T-helper 1 cell treated with Interleukin-12 subunit alpha and Interleukin-12 subunit beta and Interleukin-4 antibody, amounts not matched to agents 30 μg/mL and 1 μg/mL, for 36 hours (primary cell): ENCODE data around the gene EDN3.
"Not testable (repeated sequence)": the region's sequence is repeated elsewhere in the genome, so short reads cannot be mapped to it uniquely, and the experiment has no call there.

Source experiments
- H3K27ac Mint-ChIP-seq: one replicate; pipeline ENCODE4 v1.8.0; 2021; ENCODE audit warnings: mild to moderate bottlenecking, mixed read lengths
- H3K27me3 Mint-ChIP-seq: one replicate; pipeline ENCODE4 v1.8.0; 2021; ENCODE audit warnings: low read depth, mixed read lengths
- H3K36me3 Mint-ChIP-seq: one replicate; pipeline ENCODE4 v1.8.0; 2021; ENCODE audit warnings: low read depth, mixed read lengths
- H3K4me1 Mint-ChIP-seq: one replicate; pipeline ENCODE4 v1.8.0; 2021; ENCODE audit warnings: low read depth, mixed read lengths
- H3K4me3 Mint-ChIP-seq: one replicate; pipeline ENCODE4 v1.8.0; 2021; ENCODE audit warnings: mild to moderate bottlenecking, moderate library complexity, mixed read lengths
- H3K9me3 Mint-ChIP-seq: one replicate; pipeline ENCODE4 v1.8.0; 2021; ENCODE audit warnings: mixed read lengths

Gene EDN3

GRCh38 chr20:59338444-59338843, 38.0 kb downstream of the EDN3 start:
- not testable (repeated sequence) for H3K4me3 Mint-ChIP-seq, H3K9me3 Mint-ChIP-seq, H3K4me1 Mint-ChIP-seq, H3K36me3 Mint-ChIP-seq, H3K27ac Mint-ChIP-seq, H3K27me3 Mint-ChIP-seq

- H3K4me3 Mint-ChIP-seq, result no peak overlapping the region
- no peaks in the 10 kb centered on the region for H3K36me3 Mint-ChIP-seq
- no peaks in the 10 kb centered on the region for H3K4me1 Mint-ChIP-seq
- H3K27me3 Mint-ChIP-seq, result no peaks in the 10 kb centered on the region
- H3K9me3 Mint-ChIP-seq, result peaks cover 6% of the 10 kb centered on the region
- H3K27ac Mint-ChIP-seq, result no peak overlapping the region
These were observed 39.9 kb downstream of the EDN3 start for GRCh38 chr20:59340201-59340885.

- H3K27me3 Mint-ChIP-seq, H3K9me3 Mint-ChIP-seq, H3K4me3 Mint-ChIP-seq, H3K27ac Mint-ChIP-seq, H3K4me1 Mint-ChIP-seq, H3K36me3 Mint-ChIP-seq: not testable (repeated sequence)
These were observed 41.0 kb downstream of the EDN3 start for GRCh38 chr20:59341285-59342022.

- H3K36me3 Mint-ChIP-seq, result no peaks in the 10 kb centered on the region
- H3K4me1 Mint-ChIP-seq, result no peaks in the 10 kb centered on the region
- H3K27ac Mint-ChIP-seq, result no peak overlapping the region
- H3K27me3 Mint-ChIP-seq, result no peaks in the 10 kb centered on the region
- peaks cover 6% of the 10 kb centered on the region for H3K9me3 Mint-ChIP-seq
- no peak overlapping the region for H3K4me3 Mint-ChIP-seq
These were observed 41.9 kb downstream of the EDN3 start for GRCh38 chr20:59342023-59342957.

GRCh38 chr20:59346061-59346460, 45.6 kb downstream of the EDN3 start:
- Mint-ChIP-seq H3K9me3 (peaks cover 6% of the 10 kb centered on the region), H3K4me1 (no peaks in the 10 kb centered on the region), H3K36me3 (no peaks in the 10 kb centered on the region), H3K27ac (no peak overlapping the region), H3K27me3 (no peaks in the 10 kb centered on the region), H3K4me3 (no peak overlapping the region)

- H3K9me3 Mint-ChIP-seq, result no peaks in the 10 kb centered on the region
- H3K27ac Mint-ChIP-seq, result no peak overlapping the region
- H3K4me1 Mint-ChIP-seq, result no peaks in the 10 kb centered on the region
- H3K27me3 Mint-ChIP-seq, result no peaks in the 10 kb centered on the region
- no peak overlapping the region for H3K4me3 Mint-ChIP-seq
- H3K36me3 Mint-ChIP-seq, result no peaks in the 10 kb centered on the region
These were observed 48.9 kb downstream of the EDN3 start for GRCh38 chr20:59349277-59349676.

GRCh38 chr20:59350330-59351156, 50.1 kb downstream of the EDN3 start:
- Mint-ChIP-seq H3K36me3 (no peaks in the 10 kb centered on the region), H3K27ac (no peak overlapping the region), H3K4me1 (no peaks in the 10 kb centered on the region), H3K9me3 (no peaks in the 10 kb centered on the region), H3K27me3 (no peaks in the 10 kb centered on the region), H3K4me3 (no peak overlapping the region)

GRCh38 chr20:59351157-59352040, 51.0 kb downstream of the EDN3 start:
- Mint-ChIP-seq H3K27me3 (no peaks in the 10 kb centered on the region), H3K27ac (no peak overlapping the region), H3K4me1 (no peaks in the 10 kb centered on the region), H3K4me3 (no peak overlapping the region), H3K36me3 (no peaks in the 10 kb centered on the region), H3K9me3 (no peaks in the 10 kb centered on the region)

GRCh38 chr20:59352541-59352940, 52.1 kb downstream of the EDN3 start:
- Mint-ChIP-seq H3K36me3 (no peaks in the 10 kb centered on the region), H3K9me3 (no peaks in the 10 kb centered on the region), H3K4me3 (no peak overlapping the region), H3K27me3 (no peaks in the 10 kb centered on the region), H3K4me1 (no peaks in the 10 kb centered on the region), H3K27ac (no peak overlapping the region)

- Mint-ChIP-seq H3K9me3 (no peaks in the 10 kb centered on the region), H3K27ac (no peak overlapping the region), H3K4me1 (no peaks in the 10 kb centered on the region), H3K36me3 (no peaks in the 10 kb centered on the region), H3K27me3 (no peaks in the 10 kb centered on the region), H3K4me3 (no peak overlapping the region)
These were observed 52.6 kb downstream of the EDN3 start for GRCh38 chr20:59352990-59353389.

GRCh38 chr20:59354460-59354859, 54.0 kb downstream of the EDN3 start:
- Mint-ChIP-seq H3K36me3 (no peaks in the 10 kb centered on the region), H3K27me3 (no peaks in the 10 kb centered on the region), H3K9me3 (no peaks in the 10 kb centered on the region), H3K27ac (no peak overlapping the region), H3K4me1 (no peaks in the 10 kb centered on the region), H3K4me3 (no peak overlapping the region)

- H3K4me1 Mint-ChIP-seq, result no peaks in the 10 kb centered on the region
- H3K36me3 Mint-ChIP-seq, result no peaks in the 10 kb centered on the region
- H3K4me3 Mint-ChIP-seq, result no peak overlapping the region
- H3K27me3 Mint-ChIP-seq, result no peaks in the 10 kb centered on the region
- no peaks in the 10 kb centered on the region for H3K9me3 Mint-ChIP-seq
- no peak overlapping the region for H3K27ac Mint-ChIP-seq
These were observed 54.8 kb downstream of the EDN3 start for GRCh38 chr20:59355242-59355641.

GRCh38 chr20:59356662-59357165, 56.3 kb downstream of the EDN3 start:
- Mint-ChIP-seq H3K9me3 (no peaks in the 10 kb centered on the region), H3K4me1 (no peaks in the 10 kb centered on the region), H3K27ac (no peak overlapping the region), H3K4me3 (no peak overlapping the region), H3K27me3 (peaks cover under 1% of the 10 kb centered on the region), H3K36me3 (no peaks in the 10 kb centered on the region)
